ENCODE data around the gene PIK3CD. TPM values are rescaled to one million over a fixed set of nuclear protein-coding genes. Genes with fewer than 3 reads are reported as not detected.

Gene PIK3CD
- polyA plus RNA-seq, 1 of the 3 experiments (the other 2 are of a cell fraction), result 6.0 TPM

- Histone ChIP-seq H3K36me3 (replicated peaks in 1 of 2; ENCODE audit: control insufficient read depth in 1 of 2, insufficient read depth in 2 of 2, low read length in 1 of 2) (peaks cover 0 to 39% of the 10 kb centered on the region in 2 experiments), H3K9ac (no peak overlapping the region), H3K4me1 (ENCODE audit: control insufficient read depth in 1 of 2, insufficient read depth in 2 of 2, low read depth in 1 of 2, low read length in 1 of 2) (peaks cover 0 to 48% of the 10 kb centered on the region in 2 experiments; a peak in 2 of 4 replicates), H3K9me3 (no peaks in the 10 kb centered on the region), H3K4me3 (ENCODE audit: low read depth in 2 of 2, low read length in 1 of 2) (no peak overlapping the region), H3K4me2 (no peak overlapping the region), H3K79me2 (ENCODE audit: insufficient read depth) (no peaks in the 10 kb centered on the region), H2AFZ (ENCODE audit: low read depth) (no peak overlapping the region), H4K20me1 (ENCODE audit: insufficient read depth) (no peaks in the 10 kb centered on the region), H3K27me3 (ENCODE audit: insufficient read depth) (no peaks in the 10 kb centered on the region), H3K27ac (ENCODE audit: low read depth in 2 of 2, low read length in 1 of 2) (peak overlapping the region in 1 of 2 experiments; percentile 94; a peak in 1 of 4 replicates), H3K9me2 (no peaks in the 10 kb centered on the region), H3F3A (replicated peaks; ENCODE audit: insufficient read depth) (no peaks in the 10 kb centered on the region)
- TF ChIP-seq RXRA (IDR thresholded peaks at IDR 0.05; ENCODE audit: borderline replicate concordance, low read depth) (no peak), IRF3 (IDR thresholded peaks at IDR 0.05; ENCODE audit: low read depth, low read length) (no peak), SMC3 (IDR thresholded peaks at IDR 0.05; ENCODE audit: low read depth, low read length) (no peak), MEF2A (IDR thresholded peaks at IDR 0.05; ENCODE audit: borderline replicate concordance, low read depth) (no peak), USF1 (IDR thresholded peaks at IDR 0.05; ENCODE audit: borderline replicate concordance, low read depth) (no peak), TEAD4 (IDR thresholded peaks at IDR 0.05; ENCODE audit: borderline replicate concordance, insufficient read depth) (no peak), YY1 (IDR thresholded peaks at IDR 0.05; ENCODE audit: low read depth) (no peak), ELF1 (IDR thresholded peaks at IDR 0.05) (no peak), EP300 (IDR thresholded peaks at IDR 0.05; ENCODE audit: borderline replicate concordance in 1 of 2, low read depth in 1 of 2, low read length in 1 of 2) (no peak), RAD21 (IDR thresholded peaks at IDR 0.05; ENCODE audit: low read length) (no peak), POLR2AphosphoS5 (IDR thresholded peaks at IDR 0.05; ENCODE audit: low read depth, low read length) (no peak), FOXJ3 (CRISPR knock-in tag; IDR thresholded peaks at IDR 0.05) (no peak), SIN3A (IDR thresholded peaks at IDR 0.05; ENCODE audit: borderline replicate concordance, low read depth, low read length) (no peak), MAX (IDR thresholded peaks at IDR 0.05; ENCODE audit: low read depth) (no peak), GATA2 (CRISPR knock-in tag; IDR thresholded peaks at IDR 0.05) (no peak), FOSL2 (IDR thresholded peaks at IDR 0.05; ENCODE audit: borderline replicate concordance, low read depth) (no peak)
- DNase-seq, result no peak
- 100% methylated on average over 1 of the region's 9 CpGs for WGBS (ENCODE audit: low lambda C conversion rate)
- ChIA-PET POLR2A (interaction anchor here (1.0 kb wide), 1 partner anchor 9 kb away, joined by 4 read pairs; no protein-coding TSS in a partner anchor), CTCF (interaction anchor here (0.7 to 3.4 kb wide), 6 partner anchors 10 to 288 kb away, joined by 3 to 51 read pairs (median 8); partner anchors contain the start of gene TMEM201)
Measured at GRCh38 chr1:9602794-9603167, 48.8 kb upstream of the PIK3CD start.

GRCh38 chr1:9603307-9603706, 48.2 kb upstream of the PIK3CD start:
- WGBS (ENCODE audit: low lambda C conversion rate), result no CpG with 5 or more reads among the region's 14 CpGs
- CTCF ChIA-PET, result interaction anchor here (0.7 to 3.4 kb wide), 6 partner anchors 9 to 288 kb away, joined by 3 to 51 read pairs (median 8); partner anchors contain the start of gene TMEM201
- TF ChIP-seq SIN3A (IDR thresholded peaks at IDR 0.05; ENCODE audit: borderline replicate concordance, low read depth, low read length) (no peak), TEAD4 (IDR thresholded peaks at IDR 0.05; ENCODE audit: borderline replicate concordance, insufficient read depth) (no peak), GABPA (IDR thresholded peaks at IDR 0.05; ENCODE audit: low read depth) (no peak), TCF12 (IDR thresholded peaks at IDR 0.05) (no peak), MXI1 (IDR thresholded peaks at IDR 0.05; ENCODE audit: low read depth, low read length) (no peak), CTCF (IDR thresholded peaks at IDR 0.05) (no peak)

More at GRCh38 chr1:9603307-9603706, 48.2 kb upstream of the PIK3CD start:
- H3F3A ChIP-seq (replicated peaks; ENCODE audit: insufficient read depth), result no peaks in the 10 kb centered on the region
- POLR2A ChIA-PET, result interaction anchor here (1.0 to 1.5 kb wide), 2 partner anchors 10 to 13 kb away, joined by 4 to 8 read pairs; no protein-coding TSS in a partner anchor
- no peak overlapping the region for H2AFZ ChIP-seq (ENCODE audit: low read depth)
- H4K20me1 ChIP-seq (ENCODE audit: insufficient read depth), result no peaks in the 10 kb centered on the region
- H3K4me3 ChIP-seq (ENCODE audit: low read depth in 2 of 2, low read length in 1 of 2), result no peak overlapping the region
- no peaks in the 10 kb centered on the region for H3K9me2 ChIP-seq
- H3K27ac ChIP-seq (ENCODE audit: low read depth in 2 of 2, low read length in 1 of 2), result peak overlapping the region in 1 of 2 experiments; percentile 94; a peak in 2 of 4 replicates
- peaks cover 0 to 48% of the 10 kb centered on the region in 2 experiments; a peak in 2 of 4 replicates for H3K4me1 ChIP-seq (ENCODE audit: control insufficient read depth in 1 of 2, insufficient read depth in 2 of 2, low read depth in 1 of 2, low read length in 1 of 2)
- no peaks in the 10 kb centered on the region for H3K79me2 ChIP-seq (ENCODE audit: insufficient read depth)
- no peaks in the 10 kb centered on the region for H3K27me3 ChIP-seq (ENCODE audit: insufficient read depth)
- H3K9ac ChIP-seq, result no peak overlapping the region
- no peak overlapping the region for H3K4me2 ChIP-seq
- peak; percentile 24 for DNase-seq
- no peaks in the 10 kb centered on the region for H3K9me3 ChIP-seq
- H3K36me3 ChIP-seq (replicated peaks in 1 of 2; ENCODE audit: control insufficient read depth in 1 of 2, insufficient read depth in 2 of 2, low read length in 1 of 2), result peaks cover 0 to 34% of the 10 kb centered on the region in 2 experiments

All from SK-N-SH (cell line).